HG02571 (cell line): ENCODE data around the gene CACNA1S.

Experiments
- ATAC-seq: cut with Tn5 transposase; IDR thresholded peaks from one replicate; pipeline ENCODE4 v1.9.1; 2021; ENCODE audit warnings: mild to moderate bottlenecking, moderate library complexity; ENCODE audit not compliant: unreplicated experiment

The CACNA1S gene

DNA sequence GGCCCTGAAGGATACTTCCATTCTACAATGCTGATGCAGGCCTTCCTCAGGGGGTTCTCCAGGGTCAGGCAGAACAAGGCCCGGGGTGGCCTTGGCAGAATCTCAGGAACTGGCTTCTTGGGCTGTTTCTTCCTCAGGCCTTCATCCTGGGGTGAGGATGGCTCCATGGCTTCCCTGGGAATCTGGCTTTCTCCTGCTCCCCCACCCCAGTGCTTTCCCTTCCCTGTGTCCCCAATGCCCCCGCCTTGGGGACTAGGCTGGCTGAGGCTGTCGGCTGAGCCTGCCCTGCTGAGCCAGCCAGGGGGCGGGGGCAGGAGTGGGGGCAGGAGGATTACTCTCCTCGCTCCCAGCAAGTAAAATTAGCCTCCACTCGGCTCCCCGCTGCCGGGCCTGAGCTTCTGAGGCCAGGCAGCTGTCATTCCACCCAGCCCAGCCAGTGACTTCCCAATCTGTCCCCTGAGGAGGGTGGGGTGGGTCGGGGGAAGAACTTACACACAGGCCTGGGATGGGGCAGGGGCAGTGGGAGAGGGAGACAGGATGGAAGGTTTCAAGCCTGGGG is at the start of gene CACNA1S:
TSS of gene CACNA1S (minus strand) at position 254 of the 559 bp plus-strand sequence. CDS start at position 167, 87 bp downstream.
- ATAC-seq, result no peak

DNA sequence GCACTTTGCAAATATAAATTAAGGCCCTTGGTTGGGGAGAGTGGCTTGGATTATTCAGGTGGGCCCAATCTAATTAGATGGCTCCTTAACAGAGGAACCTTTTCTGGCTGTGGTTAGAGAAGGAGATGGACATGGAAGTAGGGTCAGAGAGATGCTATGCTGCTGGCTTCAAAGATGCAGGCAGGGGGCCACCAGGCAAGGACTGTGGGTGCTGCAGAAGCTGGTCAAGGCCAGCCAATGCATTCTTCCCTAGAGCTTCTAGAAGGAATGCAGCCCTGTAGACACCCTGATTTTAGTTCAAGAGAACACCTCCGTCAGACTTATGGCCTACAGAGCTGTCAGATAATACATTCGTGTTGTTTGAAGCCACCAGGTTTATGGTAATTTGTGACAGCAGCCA is 45.7 kb upstream of the CACNA1S start:
- ATAC-seq, result no peak

- no peak for ATAC-seq
Measured at GRCh38 chr1:201156819-201157218, 44.6 kb upstream of the CACNA1S start.

DNA sequence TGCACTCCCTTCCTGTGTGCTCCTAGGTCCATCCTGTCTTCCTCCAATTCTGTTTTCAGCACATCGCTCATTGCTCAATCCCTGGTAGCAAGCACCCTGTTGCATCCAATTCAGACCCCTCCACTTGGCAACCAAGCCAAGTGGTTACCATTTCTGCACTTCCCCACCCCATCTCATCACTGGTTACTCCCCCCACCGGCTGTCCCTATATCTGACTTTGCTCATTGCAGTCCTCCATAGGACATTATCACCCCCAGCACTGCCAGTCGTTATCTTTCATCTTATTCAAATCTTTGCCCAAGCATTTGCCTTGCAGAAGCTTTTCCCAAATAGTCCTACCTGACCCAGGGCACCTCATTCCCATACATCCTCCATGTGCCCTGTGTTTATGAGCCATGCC is 44.1 kb upstream of the CACNA1S start:
- no peak for ATAC-seq

- no peak for ATAC-seq
Measured at GRCh38 chr1:201155354-201155753, 43.1 kb upstream of the CACNA1S start.

DNA sequence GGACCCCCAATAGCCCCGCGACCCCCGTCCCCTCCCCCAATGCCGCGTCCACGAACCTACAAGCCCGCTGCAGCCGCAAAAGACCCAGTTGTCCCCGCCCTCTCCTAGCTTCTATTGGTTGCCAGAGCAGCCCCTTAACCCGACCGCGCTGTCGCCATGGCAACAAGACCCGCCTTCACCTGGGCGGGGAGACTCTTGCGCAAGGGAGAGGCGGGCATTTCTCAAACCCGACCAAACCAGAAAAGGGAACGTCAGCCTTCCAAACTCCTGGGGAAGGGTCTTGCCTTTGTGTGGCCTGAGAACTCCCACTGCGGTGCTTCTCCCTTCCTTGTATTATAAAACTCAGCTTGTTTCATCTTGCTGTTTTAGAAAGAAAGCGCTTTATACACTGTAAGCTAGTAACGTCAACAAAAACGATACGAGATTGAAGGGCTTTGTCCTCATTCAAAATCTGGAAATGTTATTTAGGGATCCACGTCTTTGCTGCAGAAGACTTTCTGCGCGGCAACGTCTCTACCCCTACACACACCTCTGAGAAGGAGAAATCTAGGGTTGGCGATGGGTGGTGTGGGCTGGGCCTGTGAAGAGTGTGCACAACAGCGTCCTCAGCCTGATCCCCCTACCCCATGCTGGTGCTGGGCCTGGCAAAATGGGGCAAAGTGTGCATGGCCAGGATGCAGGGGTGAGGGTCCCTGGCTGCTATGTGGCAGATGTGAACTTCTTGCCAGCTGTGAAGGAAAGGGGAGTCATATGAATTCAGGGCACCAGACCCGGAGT is 42.4 kb upstream of the CACNA1S start, which contains the start of gene TMEM9:
TSS of gene TMEM9 (minus strand) at position 86 of the 777 bp plus-strand sequence. CDS start 551 bp downstream, outside the sequence.
- ATAC-seq, result peak; percentile 98

GRCh38 chr1:201153474-201154388 is 41.5 kb upstream of the CACNA1S start:
- ATAC-seq, result peak; percentile 70

DNA sequence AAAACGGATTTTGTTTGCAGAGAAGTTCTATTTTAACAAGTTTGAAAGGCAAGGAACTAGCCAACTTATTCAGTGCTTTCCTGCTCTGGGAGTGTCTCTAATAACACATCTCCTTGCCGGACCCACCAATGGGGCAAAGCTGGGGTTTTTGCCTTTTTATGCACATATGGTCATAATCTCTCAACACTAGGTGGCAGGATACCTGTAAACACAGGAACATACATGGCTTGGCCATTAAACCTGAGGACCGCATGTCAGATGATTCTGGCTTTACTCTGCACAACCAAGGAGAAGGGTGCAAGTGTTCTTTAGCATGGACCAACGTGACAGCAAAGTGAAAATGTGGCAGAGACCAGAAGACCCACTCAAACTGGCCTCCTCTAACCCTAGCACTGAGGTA is 37.2 kb upstream of the CACNA1S start:
- no peak for ATAC-seq

DNA sequence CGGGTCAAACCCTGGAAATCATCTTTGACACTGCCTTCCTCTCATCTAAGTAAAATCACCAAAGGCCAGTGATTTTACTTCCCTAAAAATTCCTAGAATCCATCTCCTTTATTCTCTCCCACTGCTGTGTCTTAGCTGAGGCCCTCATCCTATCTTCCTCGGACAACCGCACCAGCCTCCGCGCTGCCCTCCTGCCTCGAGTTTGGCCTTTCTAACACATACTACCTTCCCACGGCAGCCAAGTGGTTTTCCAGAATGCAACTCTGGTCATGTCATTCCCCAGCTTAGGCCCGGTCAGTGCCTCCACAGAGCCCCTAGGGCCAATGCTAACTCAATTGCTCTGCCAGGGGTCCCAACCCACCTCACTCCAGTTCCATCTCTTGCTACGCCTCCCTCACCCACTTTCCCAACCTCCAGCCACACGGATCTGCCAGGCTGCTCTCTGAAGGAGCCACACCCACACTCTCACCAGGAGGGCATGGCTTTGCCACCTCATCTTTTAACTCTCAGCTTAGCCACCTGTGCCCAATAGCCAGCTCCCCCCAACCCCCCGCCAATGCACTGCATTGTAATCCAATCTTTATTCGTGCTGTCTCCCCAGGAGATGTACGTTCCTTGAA is 35.3 kb upstream of the CACNA1S start:
- no peak for ATAC-seq

GRCh38 chr1:201146626-201147390 is 34.6 kb upstream of the CACNA1S start:
- no peak for ATAC-seq

DNA sequence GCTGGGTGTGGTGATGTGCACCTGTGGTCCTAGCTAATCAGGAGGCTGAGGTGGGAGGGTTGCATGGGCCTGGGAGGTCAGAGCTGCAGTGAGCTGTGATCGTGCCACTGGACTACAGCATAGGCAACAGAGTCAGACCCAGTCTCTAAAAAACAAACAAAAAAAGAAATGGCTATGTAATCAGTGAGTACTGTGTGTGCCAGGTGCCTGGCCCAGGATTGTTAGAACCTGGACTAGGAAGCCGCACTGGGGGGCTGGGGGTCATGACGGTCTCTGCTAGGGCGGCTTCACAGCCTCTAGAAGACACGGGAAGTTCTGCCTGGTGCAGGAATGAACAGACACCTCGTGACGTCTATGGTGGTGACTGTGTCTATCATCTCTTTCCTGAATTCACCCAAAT is 33.6 kb upstream of the CACNA1S start:
- no peak for ATAC-seq

- ATAC-seq, result no peak
Measured at GRCh38 chr1:201145132-201145531, 32.9 kb upstream of the CACNA1S start.

DNA sequence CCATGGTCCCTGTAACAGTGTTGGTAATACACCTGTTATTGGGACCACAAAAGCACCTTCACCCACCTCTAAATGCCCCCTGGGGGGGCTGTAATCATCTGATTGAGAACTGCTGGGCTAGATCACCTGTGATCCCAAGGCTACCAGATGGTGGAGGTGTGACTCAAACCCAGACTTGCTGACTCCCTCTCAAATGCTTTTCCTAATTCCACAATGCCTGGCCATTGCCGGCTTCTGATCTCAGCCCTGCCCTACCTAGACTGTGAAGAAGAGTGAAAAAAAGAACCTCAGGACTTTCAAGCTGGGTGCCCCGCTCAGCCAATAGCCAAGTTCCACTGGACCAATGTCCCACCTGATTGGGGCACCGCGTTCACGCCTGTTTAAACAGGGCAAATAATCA is 32.5 kb upstream of the CACNA1S start:
- no peak for ATAC-seq

- ATAC-seq, result no peak
Measured at GRCh38 chr1:201143726-201144635, 31.8 kb upstream of the CACNA1S start.

DNA sequence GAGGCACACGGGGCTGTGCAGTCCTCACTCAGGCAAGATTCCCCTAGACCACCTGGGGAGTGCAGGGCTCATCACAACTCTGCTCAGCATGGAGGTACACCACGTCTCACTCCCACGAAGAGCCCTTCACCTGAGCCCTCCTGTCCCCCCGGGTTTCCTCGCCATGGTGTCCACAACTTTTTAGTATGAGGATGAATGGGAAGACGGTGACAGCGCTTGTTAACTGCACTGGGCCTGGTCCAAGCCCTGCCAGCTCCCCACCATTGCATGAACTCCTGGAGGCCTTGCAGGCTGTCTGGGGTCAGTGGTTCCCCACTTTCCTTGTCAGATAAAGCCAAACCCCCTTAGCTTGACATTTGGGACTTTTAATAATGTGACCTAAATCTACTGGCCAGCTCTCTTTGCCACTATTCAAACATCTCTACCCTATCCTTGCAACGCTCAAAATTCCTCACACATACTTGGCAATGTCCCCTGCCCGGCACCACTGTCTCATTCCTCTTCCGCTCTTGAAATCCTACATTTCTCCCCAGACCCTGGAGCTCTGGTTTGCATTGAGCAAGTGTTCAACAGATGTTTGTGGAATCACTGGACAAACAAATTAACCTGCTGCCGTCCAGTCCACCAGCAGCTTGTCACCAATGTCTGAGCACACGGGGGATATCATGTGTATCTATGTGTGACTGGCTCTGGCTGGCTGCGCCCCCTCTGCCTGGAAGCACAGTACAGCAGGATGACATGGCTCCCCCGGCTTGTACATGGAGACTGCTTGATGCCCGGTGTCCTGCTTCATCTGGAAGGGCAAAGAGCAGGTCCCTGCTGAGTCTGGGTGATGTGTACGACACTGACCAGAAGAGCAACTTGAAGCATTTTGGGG is 30.9 kb upstream of the CACNA1S start:
- ATAC-seq, result no peak

GRCh38 chr1:201142011-201142848 is 30.0 kb upstream of the CACNA1S start:
- ATAC-seq, result no peak

DNA sequence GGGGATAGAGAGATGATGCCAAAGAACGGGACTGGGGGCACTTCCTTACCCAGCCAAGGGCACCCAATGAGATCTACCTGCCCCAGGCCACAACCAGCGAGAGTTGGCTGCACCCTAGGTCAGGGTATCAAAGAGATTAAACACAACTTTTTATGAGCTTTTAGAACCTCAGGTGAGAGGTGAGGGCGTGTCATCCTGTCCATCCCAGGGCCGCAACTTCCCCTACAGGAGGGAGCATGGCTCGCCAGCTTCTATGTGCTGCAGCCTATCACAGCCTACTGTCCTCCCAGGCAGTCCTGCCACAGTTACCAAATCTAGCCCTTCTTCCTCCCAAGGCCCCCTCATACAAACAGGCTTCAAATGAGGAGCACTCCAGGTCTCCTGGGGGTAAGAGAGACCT is 29.2 kb upstream of the CACNA1S start:
- ATAC-seq, result no peak

- no peak for ATAC-seq
Measured at GRCh38 chr1:201140941-201141260, 28.7 kb upstream of the CACNA1S start.
